HepG2 (cell line): ENCODE results near the gene ZNF19.

Source experiments
- ADNP ChIP-seq: sonication (generic); formaldehyde crosslinking; IDR thresholded peaks from 2 replicates; pipeline ENCODE4 v1.4.0; 2020; ENCODE audit warnings: missing genetic modification reagents
- IRF9 ChIP-seq: sonication (generic); formaldehyde crosslinking; IDR thresholded peaks from 2 replicates; pipeline ENCODE4 v1.8.0; 2022; ENCODE audit warnings: missing genetic modification reagents, mild to moderate bottlenecking, borderline replicate concordance
- KLF9 ChIP-seq: IDR thresholded peaks from 2 replicates; pipeline ENCODE4 v1.6.1; 2016; ENCODE audit warnings: low read depth
- POLR2A ChIP-seq, 2 experiments: IDR thresholded peaks; 2 replicates each; pipeline ENCODE4 v1.6.1; 2011; ENCODE audit warnings: low read depth in 2 of 2, low read length in 2 of 2, mild to moderate bottlenecking in 1 of 2, moderate library complexity in 1 of 2; ENCODE audit not compliant: insufficient read depth in 1 of 2
- RFX3 ChIP-seq: IDR thresholded peaks from 2 replicates; pipeline ENCODE4 v1.6.1; 2016; ENCODE audit warnings: missing biosample characterization, missing genetic modification reagents
- SMC3 ChIP-seq: IDR thresholded peaks from 2 replicates; pipeline ENCODE4 v1.6.1; 2011; ENCODE audit warnings: low read length, improper control_type of control experiment
- ZNF18 ChIP-seq: sonication (generic); formaldehyde crosslinking; IDR thresholded peaks from 2 replicates; pipeline ENCODE4 v1.8.0; 2022; ENCODE audit warnings: mild to moderate bottlenecking, missing genetic modification reagents; ENCODE audit not compliant: insufficient replicate concordance

GRCh38 chr16:71526111-71526631 is 37.0 kb upstream of the ZNF19 start, which contains the start of gene CHST4:
- TF ChIP-seq ZNF18 (CRISPR knock-in tag): no peak
- TF ChIP-seq KLF9 (CRISPR knock-in tag): no peak
- TF ChIP-seq POLR2A (IDR thresholded peaks at IDR 0.05; ENCODE audit: insufficient read depth in 1 of 2, low read depth in 2 of 2, low read length in 2 of 2): no peak
- TF ChIP-seq RFX3: no peak
- TF ChIP-seq SMC3: no peak
- no peak for TF ChIP-seq IRF9 (CRISPR knock-in tag)
- TF ChIP-seq ADNP: no peak
